Panc1 (cell line): ENCODE measurements around the gene RADIL. TPM values are rescaled to one million over a fixed set of nuclear protein-coding genes. Genes with fewer than 3 reads are reported as not detected.

ENCODE experiments used
- ATAC-seq: fragments of 200-7000 bp; cut with Tn5 transposase; 2 replicates; pipeline ENCODE4 v1.9.1; 2020; ENCODE audit warnings: mild to moderate bottlenecking, moderate library complexity
- BruUV-seq: library from RNA; stranded (reverse); fragments of 400-500 nt; replicated peaks from 2 replicates; lab custom pipeline; 2021; lab: Mats Ljungman, UMichigan
- CTCF ChIA-PET: fragments of 300-600 bp; sonication (Branson Sonifier 250); formaldehyde crosslinking; loops from one replicate; lab custom pipeline; 2022; ENCODE audit warnings: antibody characterized with exemption; lab: Charles Lee
- POLR2A ChIA-PET: fragments of 300-600 bp; sonication (Branson Sonifier 250); formaldehyde crosslinking; loops from one replicate; lab custom pipeline; 2022; ENCODE audit warnings: antibody characterized with exemption; lab: Charles Lee
- DNase-seq: peaks from one replicate; pipeline ENCODE4 v3.0.0-alpha.2; 2010; ENCODE audit warnings: low read depth, low spot score
- H3K27ac ChIP-seq: 2 replicates; pipeline ENCODE4 v1.5.1; 2011; ENCODE audit warnings: mild to moderate bottlenecking, low read length, inconsistent platforms
- H3K27me3 ChIP-seq: fragments of 200-500 bp; sonication (Bioruptor generic); 2 replicates; pipeline ENCODE4 v1.6.0; 2014; ENCODE audit warnings: low read length, inconsistent platforms; ENCODE audit not compliant: control insufficient read depth, insufficient read depth
- H3K36me3 ChIP-seq: fragments of 200-500 bp; sonication (Bioruptor generic); 2 replicates; pipeline ENCODE4 v1.5.1; 2014; ENCODE audit warnings: inconsistent platforms, mild to moderate bottlenecking, low read length, moderate library complexity; ENCODE audit not compliant: control insufficient read depth, insufficient read depth
- H3K4me1 ChIP-seq: 2 replicates; pipeline ENCODE4 v1.5.1; 2011; ENCODE audit warnings: inconsistent platforms, mild to moderate bottlenecking, low read length, moderate library complexity; ENCODE audit not compliant: control insufficient read depth, insufficient read depth
- H3K4me3 ChIP-seq, 2 experiments: 2 replicates each; pipeline ENCODE4 v1.5.1; 2011 to 2012; ENCODE audit warnings: low read depth in 2 of 2, low read length in 2 of 2, mild to moderate bottlenecking in 2 of 2, inconsistent platforms in 1 of 2, moderate library complexity in 1 of 2
- H3K9me3 ChIP-seq: fragments of 200-500 bp; sonication (Bioruptor generic); 2 replicates; pipeline ENCODE4 v1.5.1; 2014; ENCODE audit warnings: low read depth, mild to moderate bottlenecking, inconsistent platforms, low read length, moderate library complexity; ENCODE audit not compliant: control insufficient read depth, insufficient read depth
- POLR2AphosphoS5 ChIP-seq: IDR thresholded peaks from 2 replicates; pipeline ENCODE4 v1.6.1; 2012; ENCODE audit warnings: mild to moderate bottlenecking, low read depth, low read length, moderate library complexity
- SIN3A ChIP-seq: IDR thresholded peaks from 2 replicates; pipeline ENCODE4 v1.6.1; 2012; ENCODE audit warnings: low read depth, mild to moderate bottlenecking, low read length, moderate library complexity, borderline replicate concordance; ENCODE audit not compliant: insufficient read depth
- TCF7L2 ChIP-seq: IDR thresholded peaks from 2 replicates; pipeline ENCODE4 v1.6.1; 2011; ENCODE audit warnings: mild to moderate bottlenecking, low read depth, low read length, inconsistent platforms
- in situ Hi-C: cut with HindIII; loops from 2 replicates; pipeline ENCODE4 v1.10.0; 2016; ENCODE audit warnings: low sequenced_read_pairs, low pct_unique_long_range_greater_than_20kb
- intact Hi-C: fragments of 100-400 bp; cut with micrococcal nuclease; formaldehyde crosslinking; loops from one replicate; pipeline ENCODE4 v1.10.0; 2022; ENCODE audit not compliant: unreplicated experiment
- total RNA-seq: library from RNA; stranded (reverse); gene quantifications from one replicate; pipeline ENCODE4 v1.2.1, GENCODE V29; 2021; ENCODE audit not compliant: unreplicated experiment
- TF ChIP-seq, protein P1 (sequence below), 2 experiments: IDR thresholded peaks; 2 replicates each; pipeline ENCODE4 v1.6.1; 2011 to 2012; ENCODE audit warnings: low read depth in 2 of 2, control low read depth in 1 of 2, low read length in 1 of 2, mild to moderate bottlenecking in 1 of 2, moderate library complexity in 1 of 2; ENCODE audit not compliant: insufficient read depth in 1 of 2
- TF ChIP-seq, protein P2 (sequence below): fragments of 450-650 bp; IDR thresholded peaks from 2 replicates; pipeline ENCODE4 v1.5.1; 2017; ENCODE audit warnings: mild to moderate bottlenecking

RADIL gene
- total RNA-seq, 1 experiment from 2014 or later: 1.3 TPM

DNA sequence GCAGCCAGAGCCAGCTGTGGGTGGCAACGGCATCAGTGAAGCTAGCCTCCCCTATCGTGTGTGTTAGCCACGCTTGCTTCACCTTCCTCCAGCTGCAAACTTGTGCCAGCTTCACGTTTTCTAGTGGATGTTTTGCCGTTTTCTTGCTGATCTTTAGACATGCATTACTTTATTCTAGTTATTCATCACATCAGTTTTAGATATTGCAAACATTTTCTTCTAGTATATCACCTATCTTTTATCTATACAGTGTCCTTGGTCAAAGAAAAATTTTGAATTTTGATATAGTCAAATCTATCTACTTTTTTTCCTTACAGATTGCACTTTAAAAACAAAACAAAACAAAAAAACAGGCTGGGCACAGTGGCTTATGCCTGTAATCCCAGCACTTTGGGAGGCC, 15.0 kb downstream of the RADIL start:
- POLR2A ChIA-PET: no interaction called here
- in situ Hi-C loops: no loop called here

DNA sequence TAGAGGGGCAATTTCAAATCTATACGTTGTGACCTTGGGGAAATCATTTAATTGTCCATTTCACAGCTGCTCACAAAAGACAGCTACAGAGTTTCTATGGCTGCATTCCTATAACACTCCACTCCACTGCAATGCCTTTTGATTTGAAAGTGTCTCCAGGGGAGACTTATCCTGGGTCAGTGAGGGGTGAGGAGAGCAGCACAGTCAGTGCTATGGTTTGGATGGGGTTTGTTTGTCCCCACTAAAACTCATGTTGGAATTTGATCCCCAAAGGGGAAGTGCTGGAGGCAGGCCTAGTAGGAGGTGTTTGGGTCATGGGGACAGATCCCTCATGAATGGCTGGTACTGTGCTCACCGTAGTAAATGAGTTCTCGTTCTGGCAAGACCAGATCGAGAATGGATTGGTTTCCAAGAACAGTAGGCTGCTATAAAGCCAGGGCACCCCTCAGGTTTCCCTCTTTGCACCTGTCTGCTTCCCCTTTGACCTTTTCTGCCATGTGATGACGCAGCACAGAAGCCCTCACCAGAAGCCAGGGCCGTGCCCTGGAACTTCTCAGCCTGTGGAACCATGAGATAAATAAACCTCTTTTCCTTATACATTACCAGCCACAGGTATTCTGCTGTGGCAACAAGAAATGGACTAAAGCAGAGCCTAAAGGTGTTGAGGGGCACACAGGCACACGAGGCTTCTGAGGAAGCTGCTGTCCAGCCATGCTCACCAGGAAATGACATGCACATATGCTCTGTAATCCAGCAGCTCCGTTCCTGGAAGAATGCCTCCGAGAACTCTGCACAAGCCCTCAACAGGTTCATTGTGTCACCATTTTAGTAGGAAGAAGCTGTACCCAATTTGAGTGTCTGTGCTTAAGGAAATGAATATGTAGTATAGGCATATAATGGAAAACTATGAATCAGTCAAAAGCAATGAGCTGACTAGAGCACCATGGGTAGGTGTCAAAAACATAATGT, 16.7 kb downstream of the RADIL start:
- Histone ChIP-seq H3K9me3 (no peaks in the 10 kb centered on the region), H3K36me3 (no peaks in the 10 kb centered on the region), H3K27me3 (peaks cover 26% of the 10 kb centered on the region), H3K27ac (no peak overlapping the region), H3K4me1 (no peaks in the 10 kb centered on the region), H3K4me3 (no peak overlapping the region)
- ATAC-seq: no peak; the same call in 1 of the 2 replicates
- in situ Hi-C loops: no loop called here
- TF ChIP-seq, protein P1, sequence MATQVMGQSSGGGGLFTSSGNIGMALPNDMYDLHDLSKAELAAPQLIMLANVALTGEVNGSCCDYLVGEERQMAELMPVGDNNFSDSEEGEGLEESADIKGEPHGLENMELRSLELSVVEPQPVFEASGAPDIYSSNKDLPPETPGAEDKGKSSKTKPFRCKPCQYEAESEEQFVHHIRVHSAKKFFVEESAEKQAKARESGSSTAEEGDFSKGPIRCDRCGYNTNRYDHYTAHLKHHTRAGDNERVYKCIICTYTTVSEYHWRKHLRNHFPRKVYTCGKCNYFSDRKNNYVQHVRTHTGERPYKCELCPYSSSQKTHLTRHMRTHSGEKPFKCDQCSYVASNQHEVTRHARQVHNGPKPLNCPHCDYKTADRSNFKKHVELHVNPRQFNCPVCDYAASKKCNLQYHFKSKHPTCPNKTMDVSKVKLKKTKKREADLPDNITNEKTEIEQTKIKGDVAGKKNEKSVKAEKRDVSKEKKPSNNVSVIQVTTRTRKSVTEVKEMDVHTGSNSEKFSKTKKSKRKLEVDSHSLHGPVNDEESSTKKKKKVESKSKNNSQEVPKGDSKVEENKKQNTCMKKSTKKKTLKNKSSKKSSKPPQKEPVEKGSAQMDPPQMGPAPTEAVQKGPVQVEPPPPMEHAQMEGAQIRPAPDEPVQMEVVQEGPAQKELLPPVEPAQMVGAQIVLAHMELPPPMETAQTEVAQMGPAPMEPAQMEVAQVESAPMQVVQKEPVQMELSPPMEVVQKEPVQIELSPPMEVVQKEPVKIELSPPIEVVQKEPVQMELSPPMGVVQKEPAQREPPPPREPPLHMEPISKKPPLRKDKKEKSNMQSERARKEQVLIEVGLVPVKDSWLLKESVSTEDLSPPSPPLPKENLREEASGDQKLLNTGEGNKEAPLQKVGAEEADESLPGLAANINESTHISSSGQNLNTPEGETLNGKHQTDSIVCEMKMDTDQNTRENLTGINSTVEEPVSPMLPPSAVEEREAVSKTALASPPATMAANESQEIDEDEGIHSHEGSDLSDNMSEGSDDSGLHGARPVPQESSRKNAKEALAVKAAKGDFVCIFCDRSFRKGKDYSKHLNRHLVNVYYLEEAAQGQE (IDR thresholded peaks at IDR 0.05; ENCODE audit: insufficient read depth in 1 of 2, low read depth in 2 of 2, low read length in 1 of 2): no peak
- TF ChIP-seq SIN3A: no peak
- TF ChIP-seq, protein P2, sequence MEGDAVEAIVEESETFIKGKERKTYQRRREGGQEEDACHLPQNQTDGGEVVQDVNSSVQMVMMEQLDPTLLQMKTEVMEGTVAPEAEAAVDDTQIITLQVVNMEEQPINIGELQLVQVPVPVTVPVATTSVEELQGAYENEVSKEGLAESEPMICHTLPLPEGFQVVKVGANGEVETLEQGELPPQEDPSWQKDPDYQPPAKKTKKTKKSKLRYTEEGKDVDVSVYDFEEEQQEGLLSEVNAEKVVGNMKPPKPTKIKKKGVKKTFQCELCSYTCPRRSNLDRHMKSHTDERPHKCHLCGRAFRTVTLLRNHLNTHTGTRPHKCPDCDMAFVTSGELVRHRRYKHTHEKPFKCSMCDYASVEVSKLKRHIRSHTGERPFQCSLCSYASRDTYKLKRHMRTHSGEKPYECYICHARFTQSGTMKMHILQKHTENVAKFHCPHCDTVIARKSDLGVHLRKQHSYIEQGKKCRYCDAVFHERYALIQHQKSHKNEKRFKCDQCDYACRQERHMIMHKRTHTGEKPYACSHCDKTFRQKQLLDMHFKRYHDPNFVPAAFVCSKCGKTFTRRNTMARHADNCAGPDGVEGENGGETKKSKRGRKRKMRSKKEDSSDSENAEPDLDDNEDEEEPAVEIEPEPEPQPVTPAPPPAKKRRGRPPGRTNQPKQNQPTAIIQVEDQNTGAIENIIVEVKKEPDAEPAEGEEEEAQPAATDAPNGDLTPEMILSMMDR: no peak
- no peak for TF ChIP-seq TCF7L2
- no peak for TF ChIP-seq POLR2AphosphoS5
- intact Hi-C loops: no loop called here
- POLR2A ChIA-PET: no interaction called here
- CTCF ChIA-PET: interaction anchor here (0.8 kb wide), 1 partner anchor 17 kb away, joined by 3 read pairs; no protein-coding TSS in a partner anchor
- no peak for DNase-seq
- no TSS peak for BruUV-seq

More for the DNA sequence above, 15.0 kb downstream of the RADIL start:
- TF ChIP-seq, protein P1 (IDR thresholded peaks at IDR 0.05; ENCODE audit: insufficient read depth in 1 of 2, low read depth in 2 of 2, low read length in 1 of 2): no peak
- TF ChIP-seq SIN3A (no peak), POLR2AphosphoS5 (no peak), TCF7L2 (no peak)
- TF ChIP-seq, protein P2: no peak
- peaks cover 18% of the 10 kb centered on the region for H3K27me3 ChIP-seq
- no peaks in the 10 kb centered on the region for H3K9me3 ChIP-seq
- H3K36me3 ChIP-seq: no peaks in the 10 kb centered on the region
- no peak overlapping the region for H3K27ac ChIP-seq
- no peaks in the 10 kb centered on the region for H3K4me1 ChIP-seq
- CTCF ChIA-PET: interaction anchor here (0.7 kb wide), 2 partner anchors 51 to 99 kb away, joined by 3 to 5 read pairs; no protein-coding TSS in a partner anchor
- BruUV-seq: no TSS peak
- H3K4me3 ChIP-seq: no peak overlapping the region
- intact Hi-C loops: no loop called here
- no peak for ATAC-seq
- no peak for DNase-seq
